H9 (cell line): ENCODE measurements around the gene PPP1R14B. TPM values are rescaled to one million over a fixed set of nuclear protein-coding genes. Genes with fewer than 3 reads are reported as not detected.
A peak's percentile ranks its signal among the peaks of the same experiment; 100 is the strongest.

Source experiments
- DNase-seq: peaks from one replicate; pipeline ENCODE4 v3.0.0-alpha.2; 2017
- H2AFZ ChIP-seq: one replicate; pipeline ENCODE4 v1.6.1; 2013; ENCODE audit warnings: mild to moderate bottlenecking, low read length, control low read depth, moderate library complexity
- H2AK5ac ChIP-seq: 2 replicates; pipeline ENCODE4 v1.6.1; 2013; ENCODE audit warnings: low read length, control low read depth, mixed read lengths; ENCODE audit not compliant: insufficient read length
- H2BK120ac ChIP-seq: one replicate; pipeline ENCODE4 v1.6.1; 2013; ENCODE audit warnings: low read depth, mild to moderate bottlenecking, low read length, control low read depth, inconsistent platforms; ENCODE audit not compliant: poor library complexity, severe bottlenecking
- H2BK12ac ChIP-seq: 2 replicates; pipeline ENCODE4 v1.6.1; 2013; ENCODE audit warnings: low read length, control low read depth, mixed read lengths, low read depth; ENCODE audit not compliant: insufficient read length
- H2BK15ac ChIP-seq: 2 replicates; pipeline ENCODE4 v1.6.1; 2013; ENCODE audit warnings: low read depth, low read length, control low read depth
- H2BK20ac ChIP-seq: one replicate; pipeline ENCODE4 v1.6.1; 2013; ENCODE audit warnings: low read depth, mild to moderate bottlenecking, low read length, control low read depth, inconsistent platforms; ENCODE audit not compliant: poor library complexity, severe bottlenecking
- H2BK5ac ChIP-seq: 2 replicates; pipeline ENCODE4 v1.6.1; 2013; ENCODE audit warnings: low read length, control low read depth, mixed read lengths; ENCODE audit not compliant: insufficient read length
- H3K14ac ChIP-seq: 2 replicates; pipeline ENCODE4 v1.6.1; 2013; ENCODE audit warnings: low read length, control low read depth; ENCODE audit not compliant: insufficient read depth
- H3K18ac ChIP-seq: 2 replicates; pipeline ENCODE4 v1.6.1; 2013; ENCODE audit warnings: low read depth, mild to moderate bottlenecking, mixed read lengths, low read length, control low read depth; ENCODE audit not compliant: insufficient read length
- H3K23ac ChIP-seq: 2 replicates; pipeline ENCODE4 v1.6.1; 2013; ENCODE audit warnings: low read length, control low read depth, mixed read lengths, low read depth; ENCODE audit not compliant: insufficient read length
- H3K23me2 ChIP-seq: 2 replicates; pipeline ENCODE4 v1.6.1; 2013; ENCODE audit warnings: low read depth, mild to moderate bottlenecking, mixed read lengths, low read length, control low read depth; ENCODE audit not compliant: insufficient read length, poor library complexity, severe bottlenecking
- H3K27ac ChIP-seq: 2 replicates; pipeline ENCODE4 v1.5.1; 2013; ENCODE audit warnings: low read length, control low read depth, mixed read lengths, low read depth; ENCODE audit not compliant: insufficient read length
- H3K27me3 ChIP-seq: 2 replicates; pipeline ENCODE4 v1.6.1; 2013; ENCODE audit warnings: low read length, control low read depth, inconsistent platforms; ENCODE audit not compliant: insufficient read depth
- H3K4ac ChIP-seq: 2 replicates; pipeline ENCODE4 v1.6.1; 2013; ENCODE audit warnings: low read depth, mild to moderate bottlenecking, control low read depth, inconsistent platforms, low read length, moderate library complexity
- H3K4me1 ChIP-seq: 2 replicates; pipeline ENCODE4 v1.6.1; 2013; ENCODE audit warnings: low read length, control low read depth, inconsistent platforms; ENCODE audit not compliant: insufficient read depth
- H3K4me2 ChIP-seq: 2 replicates; pipeline ENCODE4 v1.6.1; 2013; ENCODE audit warnings: low read length, control low read depth, mixed read lengths; ENCODE audit not compliant: insufficient read length, insufficient read depth
- H3K56ac ChIP-seq: 2 replicates; pipeline ENCODE4 v1.6.1; 2013; ENCODE audit warnings: low read depth, mild to moderate bottlenecking, mixed read lengths, low read length, control low read depth; ENCODE audit not compliant: insufficient read length
- H3K79me1 ChIP-seq: 2 replicates; pipeline ENCODE4 v1.6.1; 2013; ENCODE audit warnings: low read depth, mild to moderate bottlenecking, moderate library complexity, low read length, control low read depth, inconsistent platforms; ENCODE audit not compliant: insufficient read depth, poor library complexity, severe bottlenecking
- H3K79me2 ChIP-seq: 2 replicates; pipeline ENCODE4 v1.6.1; 2013; ENCODE audit warnings: low read length, control low read depth, inconsistent platforms; ENCODE audit not compliant: insufficient read depth
- H3K9ac ChIP-seq: 2 replicates; pipeline ENCODE4 v1.6.1; 2013; ENCODE audit warnings: low read length, control low read depth, mixed read lengths; ENCODE audit not compliant: insufficient read length; ENCODE audit errors: extremely low read depth
- H3K9me3 ChIP-seq: one replicate; pipeline ENCODE4 v1.6.1; 2013; ENCODE audit warnings: low read depth, low read length, inconsistent platforms; ENCODE audit not compliant: control insufficient read depth
- H3T11ph ChIP-seq: one replicate; pipeline ENCODE4 v1.6.1; 2013; ENCODE audit warnings: mild to moderate bottlenecking, low read length, control low read depth, inconsistent platforms
- H4K20me1 ChIP-seq: one replicate; pipeline ENCODE4 v1.6.1; 2013; ENCODE audit not compliant: control insufficient read depth, insufficient read length, insufficient read depth
- H4K5ac ChIP-seq: 2 replicates; pipeline ENCODE4 v1.6.1; 2013; ENCODE audit warnings: low read depth, mild to moderate bottlenecking, mixed read lengths, low read length, control low read depth; ENCODE audit not compliant: insufficient read length
- H4K8ac ChIP-seq: replicated peaks from 2 replicates; pipeline ENCODE4 v1.6.1; 2013; ENCODE audit warnings: low read length, control low read depth, mixed read lengths, low read depth; ENCODE audit not compliant: insufficient read length
- H4K91ac ChIP-seq: 2 replicates; pipeline ENCODE4 v1.6.1; 2013; ENCODE audit warnings: low read depth, mild to moderate bottlenecking, moderate library complexity, mixed read lengths, low read length, control low read depth; ENCODE audit not compliant: insufficient read length
- H3K27ac Mint-ChIP-seq, 3 experiments: 2 replicates in 2 of 3; 3 replicates in 1 of 3; pipeline ENCODE4 v1.8.0; 2020 to 2021; ENCODE audit warnings: mixed read lengths in 3 of 3, mild to moderate bottlenecking in 1 of 3, moderate library complexity in 1 of 3
- H3K27me3 Mint-ChIP-seq: 2 replicates; pipeline ENCODE4 v1.8.0; 2021; ENCODE audit warnings: low read depth, mild to moderate bottlenecking, moderate library complexity, mixed read lengths
- H3K36me3 Mint-ChIP-seq, 3 experiments: 2 replicates in 2 of 3; 3 replicates in 1 of 3; pipeline ENCODE4 v1.8.0; 2020 to 2021; ENCODE audit warnings: low read depth in 3 of 3, mixed read lengths in 3 of 3; ENCODE audit not compliant: insufficient read depth in 1 of 3
- H3K4me1 Mint-ChIP-seq, 2 experiments: 2 replicates each; pipeline ENCODE4 v1.8.0; 2020; ENCODE audit warnings: mixed read lengths in 2 of 2
- H3K4me3 Mint-ChIP-seq, 2 experiments: 2 replicates in 1 of 2; 3 replicates in 1 of 2; pipeline ENCODE4 v1.8.0; 2020 to 2021; ENCODE audit warnings: mild to moderate bottlenecking in 2 of 2, mixed read lengths in 2 of 2, moderate library complexity in 1 of 2
- H3K9me3 Mint-ChIP-seq, 2 experiments: 2 replicates in 1 of 2; 3 replicates in 1 of 2; pipeline ENCODE4 v1.8.0; 2020; ENCODE audit warnings: mild to moderate bottlenecking in 2 of 2, mixed read lengths in 2 of 2, moderate library complexity in 1 of 2
- CTCF ChIP-seq: fragments of 200-600 bp; sonication (generic); conservative IDR thresholded peaks from 3 replicates; pipeline ENCODE4 v1.8.0; 2021; ENCODE audit warnings: antibody characterized with exemption, mild to moderate bottlenecking
- WGBS: extraction: QIAGEN DNeasy Blood & Tissue Kit; methylation state at CpG from one replicate; pipeline ENCODE4 v1.1.7; 2013; ENCODE audit warnings: missing lambda C conversion rate, low lambda C conversion rate, mixed read lengths; ENCODE audit not compliant: insufficient read length; ENCODE audit errors: extremely low coverage; 5-methylcytosine and 5-hydroxymethylcytosine counted together
- total RNA-seq: library from RNA; stranded (reverse); gene quantifications from 2 replicates; pipeline ENCODE4 v1.2.1, GENCODE V29; 2021

The PPP1R14B gene
- total RNA-seq, 1 experiment from 2014 or later, result 358 TPM

- Histone ChIP-seq H2BK20ac (no peak overlapping the region), H4K91ac (no peak overlapping the region), H4K20me1 (no peaks in the 10 kb centered on the region), H3K79me1 (no peaks in the 10 kb centered on the region), H2BK5ac (no peak overlapping the region), H2BK12ac (no peak overlapping the region), H3T11ph (no peak overlapping the region), H3K4me1 (peaks cover 3% of the 10 kb centered on the region; the same call in 1 of the 2 replicates), H2BK120ac (no peak overlapping the region), H3K23ac (no peak overlapping the region), H3K4me2 (no peak overlapping the region), H3K9me3 (no peaks in the 10 kb centered on the region), H3K9ac (no peak overlapping the region), H3K79me2 (peaks cover 9% of the 10 kb centered on the region; the same call in 1 of the 2 replicates), H3K18ac (no peak overlapping the region), H4K8ac (no peak overlapping the region), H2BK15ac (no peak overlapping the region), H3K27me3 (no peaks in the 10 kb centered on the region), H3K27ac (no peak overlapping the region), H2AFZ (no peak overlapping the region), H3K14ac (no peak overlapping the region), H4K5ac (no peak overlapping the region), H3K4ac (no peak overlapping the region), H3K23me2 (peaks cover 21% of the 10 kb centered on the region), H2AK5ac (no peak overlapping the region), H3K56ac (no peak overlapping the region)
- Mint-ChIP-seq H3K9me3 (no peaks in the 10 kb centered on the region; a peak in 1 of 5 replicates), H3K27me3 (no peaks in the 10 kb centered on the region), H3K27ac (peak overlapping the region in 2 of 3 experiments; percentile 83 to 90; a peak in 3 of 7 replicates), H3K4me1 (peaks cover 35 to 42% of the 10 kb centered on the region in 2 experiments), H3K4me3 (peak overlapping the region; percentile 85 to 93), H3K36me3 (peaks cover 12 to 23% (median 13%) of the 10 kb centered on the region in 3 experiments)
- no peak for DNase-seq
- no CpG with 5 or more reads among the region's 5 CpGs for WGBS
- no peak for TF ChIP-seq CTCF
Measured at GRCh38 chr11:64244107-64244506, 2.6 kb downstream of the PPP1R14B start.
